ENCODE data around the gene ZFP36L1. TPM values are rescaled to one million over a fixed set of nuclear protein-coding genes. Genes with fewer than 3 reads are reported as not detected.

ZFP36L1 gene
- total RNA-seq, 1 donor from 2014 or later: 42.9 TPM

- no peak overlapping the region for H3K4me3 ChIP-seq
- no peaks in the 10 kb centered on the region for H3K36me3 Mint-ChIP-seq
- H3K27ac ChIP-seq: no peak overlapping the region
- no peak overlapping the region for H3K4me2 ChIP-seq
- H3K9me3 ChIP-seq (ENCODE audit: low read depth): no peaks in the 10 kb centered on the region
- H3K27me3 Mint-ChIP-seq (ENCODE audit: insufficient read depth, low read depth): peaks cover 13% of the 10 kb centered on the region
- peaks cover 37% of the 10 kb centered on the region for H3K4me1 Mint-ChIP-seq
- no peak overlapping the region for H3K9ac ChIP-seq
- no peak for TF ChIP-seq EZH2phosphoT487 (IDR thresholded peaks at IDR 0.05)
- no peak for TF ChIP-seq CTCF (IDR thresholded peaks at IDR 0.05)
- no peak for TF ChIP-seq EZH2 (IDR thresholded peaks at IDR 0.05)
- H3K27me3 ChIP-seq: no peaks in the 10 kb centered on the region
- no peaks in the 10 kb centered on the region for H3K36me3 ChIP-seq
- no peak for DNase-seq (ENCODE audit: low spot score)
- peak overlapping the region; percentile 72 for H3K27ac Mint-ChIP-seq
- H2AFZ ChIP-seq (replicated peaks): no peak overlapping the region
- H3K4me3 Mint-ChIP-seq: no peak overlapping the region
- H4K20me1 ChIP-seq (ENCODE audit: low read depth): no peaks in the 10 kb centered on the region
- no peaks in the 10 kb centered on the region for H3F3A ChIP-seq (ENCODE audit: low read depth)
- peaks cover 24% of the 10 kb centered on the region for H3K4me1 ChIP-seq
- H3K79me2 ChIP-seq (ENCODE audit: low read depth): no peaks in the 10 kb centered on the region
- peaks cover 4% of the 10 kb centered on the region for H3K9me3 Mint-ChIP-seq
These were observed 45.5 kb downstream of the ZFP36L1 start for GRCh38 chr14:68747393-68747792.

- Mint-ChIP-seq H3K27ac (no peak overlapping the region), H3K27me3 (ENCODE audit: insufficient read depth, low read depth) (peaks cover 14% of the 10 kb centered on the region), H3K36me3 (no peaks in the 10 kb centered on the region), H3K4me1 (peaks cover 24% of the 10 kb centered on the region), H3K9me3 (peaks cover 18% of the 10 kb centered on the region), H3K4me3 (no peak overlapping the region)
- Histone ChIP-seq H3K4me1 (peaks cover 23% of the 10 kb centered on the region), H3K9me3 (ENCODE audit: low read depth) (no peaks in the 10 kb centered on the region), H3K27ac (no peak overlapping the region), H4K20me1 (ENCODE audit: low read depth) (no peaks in the 10 kb centered on the region), H3K79me2 (ENCODE audit: low read depth) (no peaks in the 10 kb centered on the region), H3K27me3 (no peaks in the 10 kb centered on the region), H3F3A (ENCODE audit: low read depth) (no peaks in the 10 kb centered on the region), H3K36me3 (no peaks in the 10 kb centered on the region), H2AFZ (replicated peaks) (no peak overlapping the region), H3K4me2 (no peak overlapping the region), H3K9ac (no peak overlapping the region), H3K4me3 (no peak overlapping the region)
- TF ChIP-seq EZH2 (IDR thresholded peaks at IDR 0.05) (no peak), CTCF (IDR thresholded peaks at IDR 0.05) (no peak), EZH2phosphoT487 (IDR thresholded peaks at IDR 0.05) (no peak)
- DNase-seq (ENCODE audit: low spot score): no peak
These were observed 48.3 kb downstream of the ZFP36L1 start for GRCh38 chr14:68744613-68745012.

DNA sequence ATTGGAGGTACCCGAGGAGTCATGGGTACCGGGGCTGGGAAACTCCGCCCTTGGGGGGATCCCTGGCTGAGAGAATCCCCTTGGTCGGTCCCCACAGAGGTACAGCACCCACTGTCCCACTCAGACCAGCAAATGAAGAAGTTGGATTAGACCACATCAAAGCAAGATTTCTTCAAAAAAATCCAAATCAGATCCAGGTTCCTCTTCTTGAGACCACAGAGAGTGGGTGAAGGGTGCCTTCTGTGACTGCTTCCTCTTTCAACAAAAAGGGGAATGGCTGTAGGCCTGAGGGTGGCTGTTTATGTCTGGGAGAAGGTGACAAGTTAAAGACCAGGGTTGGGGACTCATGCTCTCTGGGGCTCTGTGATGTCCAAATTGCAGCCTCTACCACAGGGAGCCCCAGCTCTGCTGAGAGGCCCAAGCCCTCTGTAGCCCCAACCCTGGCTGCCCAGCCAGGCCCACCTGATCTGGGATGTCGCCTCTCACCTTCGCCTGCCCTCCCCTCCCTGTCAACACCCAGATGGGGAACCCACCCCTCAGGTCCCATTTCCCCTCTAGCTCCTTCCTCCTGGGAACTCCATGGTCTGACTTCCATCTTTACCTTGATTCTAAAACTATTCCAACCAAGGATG lies 50.9 kb downstream of the ZFP36L1 start:
- Mint-ChIP-seq H3K9me3 (peaks cover 23% of the 10 kb centered on the region), H3K4me3 (no peak overlapping the region), H3K27ac (no peak overlapping the region), H3K36me3 (no peaks in the 10 kb centered on the region), H3K27me3 (ENCODE audit: insufficient read depth, low read depth) (peaks cover 24% of the 10 kb centered on the region), H3K4me1 (peaks cover 15% of the 10 kb centered on the region)
- H4K20me1 ChIP-seq (ENCODE audit: low read depth): no peaks in the 10 kb centered on the region
- H3K9me3 ChIP-seq (ENCODE audit: low read depth): no peaks in the 10 kb centered on the region
- no peak overlapping the region for H3K4me3 ChIP-seq
- H3K27me3 ChIP-seq: no peaks in the 10 kb centered on the region
- no peak overlapping the region for H3K4me2 ChIP-seq
- no peak overlapping the region for H3K27ac ChIP-seq
- no peak for TF ChIP-seq CTCF (IDR thresholded peaks at IDR 0.05)
- no peak for TF ChIP-seq EZH2phosphoT487 (IDR thresholded peaks at IDR 0.05)
- no peak for TF ChIP-seq EZH2 (IDR thresholded peaks at IDR 0.05)
- H3K9ac ChIP-seq: no peak overlapping the region
- H3K79me2 ChIP-seq (ENCODE audit: low read depth): no peaks in the 10 kb centered on the region
- H3K36me3 ChIP-seq: no peaks in the 10 kb centered on the region
- no peak overlapping the region for H2AFZ ChIP-seq (replicated peaks)
- H3K4me1 ChIP-seq: peaks cover 18% of the 10 kb centered on the region
- H3F3A ChIP-seq (ENCODE audit: low read depth): no peaks in the 10 kb centered on the region
- DNase-seq (ENCODE audit: low spot score): no peak
